ENCODE measurements around the gene FOXP1.

The FOXP1 gene

GRCh38 chr3:71607364-71607763, 23.8 kb upstream of the FOXP1 start:
- TF ChIP-seq, protein P1, sequence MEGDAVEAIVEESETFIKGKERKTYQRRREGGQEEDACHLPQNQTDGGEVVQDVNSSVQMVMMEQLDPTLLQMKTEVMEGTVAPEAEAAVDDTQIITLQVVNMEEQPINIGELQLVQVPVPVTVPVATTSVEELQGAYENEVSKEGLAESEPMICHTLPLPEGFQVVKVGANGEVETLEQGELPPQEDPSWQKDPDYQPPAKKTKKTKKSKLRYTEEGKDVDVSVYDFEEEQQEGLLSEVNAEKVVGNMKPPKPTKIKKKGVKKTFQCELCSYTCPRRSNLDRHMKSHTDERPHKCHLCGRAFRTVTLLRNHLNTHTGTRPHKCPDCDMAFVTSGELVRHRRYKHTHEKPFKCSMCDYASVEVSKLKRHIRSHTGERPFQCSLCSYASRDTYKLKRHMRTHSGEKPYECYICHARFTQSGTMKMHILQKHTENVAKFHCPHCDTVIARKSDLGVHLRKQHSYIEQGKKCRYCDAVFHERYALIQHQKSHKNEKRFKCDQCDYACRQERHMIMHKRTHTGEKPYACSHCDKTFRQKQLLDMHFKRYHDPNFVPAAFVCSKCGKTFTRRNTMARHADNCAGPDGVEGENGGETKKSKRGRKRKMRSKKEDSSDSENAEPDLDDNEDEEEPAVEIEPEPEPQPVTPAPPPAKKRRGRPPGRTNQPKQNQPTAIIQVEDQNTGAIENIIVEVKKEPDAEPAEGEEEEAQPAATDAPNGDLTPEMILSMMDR (IDR thresholded peaks at IDR 0.05; ENCODE audit: low read depth, low read length) = no peak
- no peaks in the 10 kb centered on the region for H3K9me3 ChIP-seq (ENCODE audit: severe bottlenecking)
- DNase-seq = no peak
- no peak overlapping the region for H3K4me3 ChIP-seq (ENCODE audit: low read depth, low read length)
- H3K36me3 ChIP-seq = no peaks in the 10 kb centered on the region
- H3K27ac ChIP-seq = no peak overlapping the region
- H3K27me3 ChIP-seq (ENCODE audit: insufficient read depth, low read depth, severe bottlenecking) = no peaks in the 10 kb centered on the region

GRCh38 chr3:71606582-71606981, 23.1 kb upstream of the FOXP1 start:
- DNase-seq = no peak
- Histone ChIP-seq H3K36me3 (no peaks in the 10 kb centered on the region), H3K9me3 (ENCODE audit: severe bottlenecking) (no peaks in the 10 kb centered on the region), H3K4me3 (ENCODE audit: low read depth, low read length) (no peak overlapping the region), H3K27ac (no peak overlapping the region), H3K27me3 (ENCODE audit: insufficient read depth, low read depth, severe bottlenecking) (no peaks in the 10 kb centered on the region)
- TF ChIP-seq, protein P1 (IDR thresholded peaks at IDR 0.05; ENCODE audit: low read depth, low read length) = no peak

DNA sequence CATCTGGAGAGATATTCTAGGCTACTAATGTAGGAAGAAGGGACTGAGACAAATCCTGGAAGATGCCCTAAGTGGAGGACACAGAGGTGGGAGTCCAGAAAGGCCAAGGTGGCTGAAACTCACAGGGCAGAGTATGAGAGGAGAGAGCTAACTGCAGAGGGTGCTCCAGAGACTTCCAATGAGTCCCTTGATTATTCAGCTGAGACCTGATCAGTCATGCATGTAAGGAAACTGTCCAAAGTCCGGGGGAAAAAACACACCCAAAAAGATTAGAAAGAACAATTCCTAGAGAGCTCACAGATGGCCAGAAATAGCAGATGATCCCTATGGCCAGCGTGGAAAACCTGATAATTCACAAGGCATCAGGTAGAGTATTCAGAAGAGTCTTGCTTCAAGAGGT, 18.7 kb upstream of the FOXP1 start:
- Histone ChIP-seq H3K27me3 (ENCODE audit: insufficient read depth, low read depth, severe bottlenecking) (no peaks in the 10 kb centered on the region), H3K36me3 (no peaks in the 10 kb centered on the region), H3K4me3 (ENCODE audit: low read depth, low read length) (no peak overlapping the region), H3K9me3 (ENCODE audit: severe bottlenecking) (no peaks in the 10 kb centered on the region), H3K27ac (no peak overlapping the region)
- DNase-seq = no peak
- TF ChIP-seq, protein P1 (IDR thresholded peaks at IDR 0.05; ENCODE audit: low read depth, low read length) = no peak

DNA sequence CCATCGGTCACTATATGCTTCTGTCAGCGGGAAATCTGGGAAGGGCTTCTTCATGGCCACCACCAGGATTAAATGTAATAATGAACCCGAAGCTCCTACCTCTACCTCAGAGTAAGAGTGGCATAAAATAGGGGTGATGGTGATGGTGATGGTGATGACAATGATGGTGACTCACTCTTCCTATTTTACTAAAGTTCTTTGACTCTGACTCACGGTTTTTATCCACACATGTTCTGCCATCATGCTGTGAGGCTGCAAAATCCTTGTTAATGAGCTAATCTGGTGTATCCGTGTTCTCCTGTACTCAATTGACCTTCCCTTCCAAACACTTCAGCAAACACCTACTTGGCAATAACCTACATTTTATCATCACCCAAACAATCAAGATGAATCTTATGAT, 18.3 kb upstream of the FOXP1 start:
- TF ChIP-seq, protein P1 (IDR thresholded peaks at IDR 0.05; ENCODE audit: low read depth, low read length) = no peak
- no peak overlapping the region for H3K27ac ChIP-seq
- no peaks in the 10 kb centered on the region for H3K27me3 ChIP-seq (ENCODE audit: insufficient read depth, low read depth, severe bottlenecking)
- no peak overlapping the region for H3K4me3 ChIP-seq (ENCODE audit: low read depth, low read length)
- H3K9me3 ChIP-seq (ENCODE audit: severe bottlenecking) = no peaks in the 10 kb centered on the region
- no peaks in the 10 kb centered on the region for H3K36me3 ChIP-seq
- no peak for DNase-seq

DNA sequence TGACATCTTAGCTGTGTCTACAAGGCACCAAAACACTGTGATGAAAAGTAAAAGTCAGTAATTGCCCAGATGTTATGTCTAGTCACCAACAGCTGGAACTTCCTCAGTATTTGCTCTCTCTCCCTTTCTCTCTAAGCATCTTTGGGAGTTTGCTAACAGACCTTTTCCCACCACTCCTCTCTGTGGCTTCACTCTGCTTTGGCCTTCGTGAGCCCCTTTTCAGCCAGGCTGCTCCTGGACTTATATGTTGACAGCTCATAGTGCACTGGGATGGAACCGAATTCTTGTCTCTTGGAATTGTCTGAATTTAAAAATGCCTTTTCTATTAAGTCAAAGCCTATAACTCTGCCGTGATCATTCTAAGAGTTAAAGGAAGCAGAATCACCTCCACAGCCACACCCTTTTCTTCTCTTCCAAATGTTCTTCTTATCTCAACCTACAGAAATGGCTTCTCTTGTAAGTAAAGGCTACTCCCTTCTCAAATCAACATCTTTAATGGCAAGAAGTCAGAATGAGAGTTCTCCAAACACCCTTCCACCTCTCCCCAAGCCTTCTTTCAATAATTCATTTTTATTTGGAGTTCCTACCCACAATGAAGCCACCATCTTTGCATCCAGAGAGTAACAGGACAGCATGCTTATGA, 17.2 kb upstream of the FOXP1 start:
- TF ChIP-seq, protein P1 (IDR thresholded peaks at IDR 0.05; ENCODE audit: low read depth, low read length) = no peak
- no peaks in the 10 kb centered on the region for H3K9me3 ChIP-seq (ENCODE audit: severe bottlenecking)
- no peaks in the 10 kb centered on the region for H3K27me3 ChIP-seq (ENCODE audit: insufficient read depth, low read depth, severe bottlenecking)
- H3K4me3 ChIP-seq (ENCODE audit: low read depth, low read length) = no peak overlapping the region
- H3K27ac ChIP-seq = no peak overlapping the region
- H3K36me3 ChIP-seq = no peaks in the 10 kb centered on the region
- DNase-seq = no peak

DNA sequence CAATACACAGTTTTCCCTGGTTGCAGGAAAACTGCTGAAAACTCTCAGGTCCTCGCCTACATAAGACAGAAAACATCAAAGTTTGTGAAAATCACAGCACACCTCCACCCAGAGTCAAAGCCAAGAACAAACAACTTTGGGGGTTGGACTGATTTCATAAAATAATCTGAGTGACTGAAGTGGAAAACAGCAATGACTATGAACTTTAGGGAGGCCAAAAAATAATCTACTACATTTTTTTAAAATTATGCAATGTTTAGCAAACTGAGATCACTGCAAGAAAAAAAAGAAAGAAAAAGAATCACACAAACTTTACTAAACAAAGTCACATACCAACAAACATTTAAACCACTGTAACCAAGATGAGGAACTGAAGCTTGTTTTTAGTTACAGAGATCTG, 15.9 kb upstream of the FOXP1 start:
- Histone ChIP-seq H3K9me3 (ENCODE audit: severe bottlenecking) (no peaks in the 10 kb centered on the region), H3K4me3 (ENCODE audit: low read depth, low read length) (no peak overlapping the region), H3K27me3 (ENCODE audit: insufficient read depth, low read depth, severe bottlenecking) (no peaks in the 10 kb centered on the region), H3K36me3 (no peaks in the 10 kb centered on the region), H3K27ac (no peak overlapping the region)
- TF ChIP-seq, protein P1 (IDR thresholded peaks at IDR 0.05; ENCODE audit: low read depth, low read length) = no peak
- DNase-seq = no peak

All from WERI-Rb-1 (cell line).